DND-41 (cell line): ENCODE measurements around the gene QTRT2.

Experiments
- EZH2 ChIP-seq: IDR thresholded peaks from 3 replicates; pipeline ENCODE4 v1.6.1; 2012; ENCODE audit warnings: borderline replicate concordance, low read depth, mild to moderate bottlenecking, moderate library complexity, low read length, inconsistent platforms; ENCODE audit not compliant: severe bottlenecking
- TF ChIP-seq, protein P1 (sequence below): IDR thresholded peaks from 2 replicates; pipeline ENCODE4 v1.5.1; 2012; ENCODE audit warnings: borderline replicate concordance, low read length, moderate library complexity, mild to moderate bottlenecking; ENCODE audit not compliant: poor library complexity, severe bottlenecking; ENCODE audit errors: extremely low read depth

DNA sequence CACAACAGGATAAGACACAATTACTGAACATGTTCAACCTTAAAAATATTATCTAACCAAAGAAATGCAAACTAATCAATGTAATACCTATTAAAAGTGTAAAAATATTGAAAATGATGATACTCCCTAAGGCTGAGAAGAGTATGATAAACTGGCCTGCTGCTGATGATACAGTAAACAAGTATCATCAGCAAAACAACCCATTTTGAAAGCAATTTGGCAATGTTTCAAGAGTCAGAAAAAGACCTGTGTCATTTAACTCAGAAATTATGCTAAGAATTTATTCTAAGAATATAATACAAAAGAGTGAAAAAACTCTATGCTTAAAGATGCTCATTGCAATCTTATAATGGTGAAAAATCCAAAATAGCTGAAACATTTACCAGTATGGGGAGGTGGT is 22.3 kb upstream of the QTRT2 start:
- TF ChIP-seq, protein P1, sequence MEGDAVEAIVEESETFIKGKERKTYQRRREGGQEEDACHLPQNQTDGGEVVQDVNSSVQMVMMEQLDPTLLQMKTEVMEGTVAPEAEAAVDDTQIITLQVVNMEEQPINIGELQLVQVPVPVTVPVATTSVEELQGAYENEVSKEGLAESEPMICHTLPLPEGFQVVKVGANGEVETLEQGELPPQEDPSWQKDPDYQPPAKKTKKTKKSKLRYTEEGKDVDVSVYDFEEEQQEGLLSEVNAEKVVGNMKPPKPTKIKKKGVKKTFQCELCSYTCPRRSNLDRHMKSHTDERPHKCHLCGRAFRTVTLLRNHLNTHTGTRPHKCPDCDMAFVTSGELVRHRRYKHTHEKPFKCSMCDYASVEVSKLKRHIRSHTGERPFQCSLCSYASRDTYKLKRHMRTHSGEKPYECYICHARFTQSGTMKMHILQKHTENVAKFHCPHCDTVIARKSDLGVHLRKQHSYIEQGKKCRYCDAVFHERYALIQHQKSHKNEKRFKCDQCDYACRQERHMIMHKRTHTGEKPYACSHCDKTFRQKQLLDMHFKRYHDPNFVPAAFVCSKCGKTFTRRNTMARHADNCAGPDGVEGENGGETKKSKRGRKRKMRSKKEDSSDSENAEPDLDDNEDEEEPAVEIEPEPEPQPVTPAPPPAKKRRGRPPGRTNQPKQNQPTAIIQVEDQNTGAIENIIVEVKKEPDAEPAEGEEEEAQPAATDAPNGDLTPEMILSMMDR: no peak
- no peak for TF ChIP-seq EZH2
